Stimulated activated CD8-positive, alpha-beta memory T cell treated with anti-CD3 and anti-CD28 coated beads, Interleukin-2, amount 100 ng/mL, for 48 hours (primary cell): Measurements from ENCODE around the gene LINGO3.

Source experiments
- DNase-seq, 2 donors: peaks; one replicate each; pipeline ENCODE4 v3.0.0-alpha.2; 2020; ENCODE audit warnings: low read depth in 2 of 2

LINGO3 gene

GRCh38 chr19:2339644-2340310, 31.8 kb upstream of the LINGO3 start:
- no peak for DNase-seq

- no peak for DNase-seq
Observed at GRCh38 chr19:2338751-2339643, 31.0 kb upstream of the LINGO3 start.

- DNase-seq = no peak
Observed at GRCh38 chr19:2338055-2338615, 30.2 kb upstream of the LINGO3 start.

- DNase-seq = no peak
Observed at GRCh38 chr19:2337329-2337707, 29.4 kb upstream of the LINGO3 start.

GRCh38 chr19:2336528-2337328, 28.8 kb upstream of the LINGO3 start:
- DNase-seq = no peak

- DNase-seq = no peak
Observed at GRCh38 chr19:2335848-2336247, 27.9 kb upstream of the LINGO3 start.

- DNase-seq = no peak
Observed at GRCh38 chr19:2334986-2335846, 27.3 kb upstream of the LINGO3 start.

- no peak for DNase-seq
Observed at GRCh38 chr19:2334426-2334825, 26.5 kb upstream of the LINGO3 start.

- no peak for DNase-seq
Observed at GRCh38 chr19:2333807-2334211, 25.9 kb upstream of the LINGO3 start.

- DNase-seq = no peak
Observed at GRCh38 chr19:2333027-2333806, 25.3 kb upstream of the LINGO3 start.

GRCh38 chr19:2332341-2333026, 24.5 kb upstream of the LINGO3 start:
- no peak for DNase-seq

- DNase-seq = no peak
Observed at GRCh38 chr19:2331601-2332246, 23.8 kb upstream of the LINGO3 start.

GRCh38 chr19:2330632-2331284, 22.8 kb upstream of the LINGO3 start:
- no peak for DNase-seq

- no peak for DNase-seq
Observed at GRCh38 chr19:2330255-2330631, 22.3 kb upstream of the LINGO3 start.

- no peak for DNase-seq
Observed at GRCh38 chr19:2329501-2329916, 21.6 kb upstream of the LINGO3 start.

GRCh38 chr19:2329149-2329478, 21.2 kb upstream of the LINGO3 start:
- no peak for DNase-seq

GRCh38 chr19:2328401-2329148, 20.6 kb upstream of the LINGO3 start, which contains the start of the genes LSM7 and SPPL2B:
Gene LSM7 (minus strand): TSS chr19:2328586. CDS start chr19:2328566, 20 bp downstream.
Gene SPPL2B (plus strand): TSS chr19:2328684. CDS start chr19:2328710, 26 bp downstream.
- DNase-seq = peak; percentile 88 to 91
